HEK293 (cell line): ENCODE data around the gene PTPRF.

Experiments used
- MZF1 ChIP-seq: fragments of 450-650 bp; formaldehyde crosslinking; IDR thresholded peaks from 2 replicates; pipeline ENCODE4 v1.5.1; 2017; ENCODE audit warnings: missing biosample characterization, missing genetic modification characterization, borderline replicate concordance
- PRDM10 ChIP-seq: fragments of 450-650 bp; formaldehyde crosslinking; IDR thresholded peaks from 2 replicates; pipeline ENCODE4 v1.5.1; 2016; ENCODE audit warnings: missing biosample characterization, missing genetic modification characterization
- PRDM6 ChIP-seq: fragments of 450-650 bp; formaldehyde crosslinking; IDR thresholded peaks from 2 replicates; pipeline ENCODE4 v1.5.1; 2017; ENCODE audit warnings: missing biosample characterization, missing genetic modification characterization
- SALL2 ChIP-seq: fragments of 450-650 bp; formaldehyde crosslinking; IDR thresholded peaks from 2 replicates; pipeline ENCODE4 v1.5.0; 2017; ENCODE audit warnings: missing biosample characterization, mild to moderate bottlenecking, missing genetic modification characterization, borderline replicate concordance
- SCRT2 ChIP-seq: fragments of 450-650 bp; formaldehyde crosslinking; IDR thresholded peaks from 2 replicates; pipeline ENCODE4 v1.5.1; 2016; ENCODE audit warnings: missing biosample characterization, missing genetic modification characterization
- WT1 ChIP-seq: fragments of 450-650 bp; formaldehyde crosslinking; IDR thresholded peaks from 2 replicates; pipeline ENCODE4 v1.5.1; 2016; ENCODE audit warnings: missing biosample characterization, missing genetic modification characterization
- ZBTB17 ChIP-seq: fragments of 450-650 bp; formaldehyde crosslinking; IDR thresholded peaks from 2 replicates; pipeline ENCODE4 v1.5.1; 2016; ENCODE audit warnings: missing biosample characterization, missing genetic modification characterization
- ZBTB20 ChIP-seq: fragments of 450-650 bp; formaldehyde crosslinking; IDR thresholded peaks from 2 replicates; pipeline ENCODE4 v1.5.1; 2016; ENCODE audit warnings: missing biosample characterization, missing genetic modification characterization
- ZBTB48 ChIP-seq: fragments of 450-650 bp; formaldehyde crosslinking; IDR thresholded peaks from 2 replicates; pipeline ENCODE4 v1.5.1; 2016; ENCODE audit warnings: missing biosample characterization, missing genetic modification characterization
- ZBTB49 ChIP-seq: fragments of 450-650 bp; formaldehyde crosslinking; IDR thresholded peaks from 2 replicates; pipeline ENCODE4 v1.5.1; 2016; ENCODE audit warnings: missing biosample characterization, missing genetic modification characterization, low read depth
- ZBTB8A ChIP-seq: fragments of 450-650 bp; formaldehyde crosslinking; IDR thresholded peaks from 2 replicates; pipeline ENCODE4 v1.5.1; 2016; ENCODE audit warnings: missing biosample characterization, missing genetic modification characterization
- ZEB2 ChIP-seq: fragments of 450-650 bp; formaldehyde crosslinking; IDR thresholded peaks from 2 replicates; pipeline ENCODE4 v1.5.1; 2016; ENCODE audit warnings: missing biosample characterization, missing genetic modification characterization
- ZFP3 ChIP-seq: fragments of 450-650 bp; formaldehyde crosslinking; IDR thresholded peaks from 2 replicates; pipeline ENCODE4 v1.5.1; 2016; ENCODE audit warnings: low read depth, missing biosample characterization, missing genetic modification characterization
- ZIC2 ChIP-seq: fragments of 450-650 bp; formaldehyde crosslinking; IDR thresholded peaks from 2 replicates; pipeline ENCODE4 v1.5.1; 2016; ENCODE audit warnings: missing biosample characterization, missing genetic modification characterization
- ZNF18 ChIP-seq: fragments of 450-650 bp; formaldehyde crosslinking; IDR thresholded peaks from 2 replicates; pipeline ENCODE4 v1.5.1; 2016; ENCODE audit warnings: missing biosample characterization, missing genetic modification characterization
- ZNF221 ChIP-seq: fragments of 450-650 bp; formaldehyde crosslinking; IDR thresholded peaks from 2 replicates; pipeline ENCODE4 v1.5.1; 2017; ENCODE audit warnings: missing biosample characterization, missing genetic modification characterization, borderline replicate concordance
- ZNF248 ChIP-seq: fragments of 450-650 bp; formaldehyde crosslinking; IDR thresholded peaks from 2 replicates; pipeline ENCODE4 v1.5.1; 2017; ENCODE audit warnings: missing biosample characterization, missing genetic modification characterization
- ZNF280D ChIP-seq: fragments of 450-650 bp; formaldehyde crosslinking; IDR thresholded peaks from 2 replicates; pipeline ENCODE4 v1.5.1; 2016; ENCODE audit warnings: missing biosample characterization, missing genetic modification characterization
- ZNF426 ChIP-seq: fragments of 450-650 bp; formaldehyde crosslinking; IDR thresholded peaks from 2 replicates; pipeline ENCODE4 v1.5.1; 2017; ENCODE audit warnings: missing biosample characterization, missing genetic modification characterization, mild to moderate bottlenecking, inconsistent platforms, moderate library complexity
- ZNF433 ChIP-seq: fragments of 450-650 bp; formaldehyde crosslinking; IDR thresholded peaks from 2 replicates; pipeline ENCODE4 v1.5.1; 2016; ENCODE audit warnings: missing biosample characterization, missing genetic modification characterization, low read depth
- ZNF558 ChIP-seq: fragments of 450-650 bp; formaldehyde crosslinking; IDR thresholded peaks from 2 replicates; pipeline ENCODE4 v1.5.1; 2016; ENCODE audit warnings: missing biosample characterization, missing genetic modification characterization
- ZNF596 ChIP-seq: fragments of 450-650 bp; IDR thresholded peaks from 2 replicates; pipeline ENCODE4 v1.5.0; 2018; ENCODE audit warnings: missing biosample characterization, mild to moderate bottlenecking, missing genetic modification characterization, moderate library complexity
- ZNF670 ChIP-seq: fragments of 450-650 bp; formaldehyde crosslinking; IDR thresholded peaks from 2 replicates; pipeline ENCODE4 v1.5.1; 2016; ENCODE audit warnings: missing biosample characterization, missing genetic modification characterization, low read depth
- ZNF707 ChIP-seq: fragments of 450-650 bp; formaldehyde crosslinking; IDR thresholded peaks from 2 replicates; pipeline ENCODE4 v1.5.1; 2016; ENCODE audit warnings: missing biosample characterization, missing genetic modification characterization
- ZNF768 ChIP-seq: fragments of 450-650 bp; formaldehyde crosslinking; IDR thresholded peaks from 2 replicates; pipeline ENCODE4 v1.5.1; 2018; ENCODE audit warnings: missing biosample characterization, mild to moderate bottlenecking, missing genetic modification characterization
- ZNF837 ChIP-seq: fragments of 450-650 bp; formaldehyde crosslinking; IDR thresholded peaks from 2 replicates; pipeline ENCODE4 v1.5.1; 2016; ENCODE audit warnings: missing biosample characterization, missing genetic modification characterization
- ZXDB ChIP-seq: fragments of 450-650 bp; formaldehyde crosslinking; IDR thresholded peaks from 2 replicates; pipeline ENCODE4 v1.5.1; 2016; ENCODE audit warnings: missing biosample characterization, missing genetic modification characterization
- TF ChIP-seq, protein P1 (sequence below): fragments of 450-650 bp; formaldehyde crosslinking; IDR thresholded peaks from 2 replicates; pipeline ENCODE4 v1.5.1; 2016; ENCODE audit warnings: missing biosample characterization, missing genetic modification characterization

PTPRF gene

GRCh38 chr1:43582162-43582566, 51.5 kb downstream of the PTPRF start (continued):
- TF ChIP-seq ZNF670 (tag by site-specific recombination), result no peak
- no peak for TF ChIP-seq ZNF248 (tag by site-specific recombination)
- no peak for TF ChIP-seq ZNF221 (tag by site-specific recombination)
- TF ChIP-seq ZNF596, result no peak
- 0 out of 2 replicates have a peak, but pooled peaks have one; percentile 22 for TF ChIP-seq ZBTB48
- TF ChIP-seq ZFP3 (tag by site-specific recombination), result no peak
- TF ChIP-seq ZNF18 (tag by site-specific recombination), result no peak
- TF ChIP-seq ZBTB17, result peak; percentile 83
- peak; percentile 87 for TF ChIP-seq ZEB2 (tag by site-specific recombination)
- TF ChIP-seq ZBTB20 (tag by site-specific recombination), result peak; percentile 95
- TF ChIP-seq SALL2, result no peak
- peak; percentile 67 for TF ChIP-seq PRDM10 (tag by site-specific recombination)
- no peak for TF ChIP-seq ZNF837 (tag by site-specific recombination)
- TF ChIP-seq ZXDB, result no peak
- TF ChIP-seq, protein P1, sequence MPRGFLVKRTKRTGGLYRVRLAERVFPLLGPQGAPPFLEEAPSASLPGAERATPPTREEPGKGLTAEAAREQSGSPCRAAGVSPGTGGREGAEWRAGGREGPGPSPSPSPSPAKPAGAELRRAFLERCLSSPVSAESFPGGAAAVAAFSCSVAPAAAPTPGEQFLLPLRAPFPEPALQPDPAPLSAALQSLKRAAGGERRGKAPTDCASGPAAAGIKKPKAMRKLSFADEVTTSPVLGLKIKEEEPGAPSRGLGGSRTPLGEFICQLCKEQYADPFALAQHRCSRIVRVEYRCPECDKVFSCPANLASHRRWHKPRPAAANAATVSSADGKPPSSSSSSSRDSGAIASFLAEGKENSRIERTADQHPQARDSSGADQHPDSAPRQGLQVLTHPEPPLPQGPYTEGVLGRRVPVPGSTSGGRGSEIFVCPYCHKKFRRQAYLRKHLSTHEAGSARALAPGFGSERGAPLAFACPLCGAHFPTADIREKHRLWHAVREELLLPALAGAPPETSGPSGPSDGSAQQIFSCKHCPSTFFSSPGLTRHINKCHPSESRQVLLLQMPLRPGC (tag by site-specific recombination), result no peak
- no peak for TF ChIP-seq ZNF426 (tag by site-specific recombination)
- no peak for TF ChIP-seq ZNF558 (tag by site-specific recombination)
- no peak for TF ChIP-seq PRDM6 (tag by site-specific recombination)
- no peak for TF ChIP-seq ZNF433 (tag by site-specific recombination)
- TF ChIP-seq ZNF768 (tag by site-specific recombination), result no peak
- TF ChIP-seq ZBTB49, result no peak
- TF ChIP-seq MZF1, result peak; percentile 74
- no peak for TF ChIP-seq SCRT2 (tag by site-specific recombination)
- no peak for TF ChIP-seq WT1 (tag by site-specific recombination)
- no peak for TF ChIP-seq ZNF280D (tag by site-specific recombination)
- TF ChIP-seq ZIC2 (tag by site-specific recombination), result peak; percentile 71
- no peak for TF ChIP-seq ZNF707 (tag by site-specific recombination)
- TF ChIP-seq ZBTB8A, result no peak
